H54 (cell line): ENCODE data around the gene PRUNE2.
A peak's percentile ranks its signal among the peaks of the same experiment; 100 is the strongest.

Source experiments
- DNase-seq: peaks from one replicate; pipeline ENCODE4 v3.0.0; 2011; ENCODE audit warnings: low spot score, mixed read lengths; ENCODE audit not compliant: insufficient read length
- FAIRE-seq: peaks from 3 replicates; lab custom pipeline; 2011; peaks lifted over from hg19 to GRCh38; lab: Jason Lieb, UNC
- POLR2A ChIP-seq: IDR thresholded peaks from 2 replicates; pipeline ENCODE4 v1.6.1; 2011; ENCODE audit warnings: low read depth, mild to moderate bottlenecking, low read length

The PRUNE2 gene

DNA sequence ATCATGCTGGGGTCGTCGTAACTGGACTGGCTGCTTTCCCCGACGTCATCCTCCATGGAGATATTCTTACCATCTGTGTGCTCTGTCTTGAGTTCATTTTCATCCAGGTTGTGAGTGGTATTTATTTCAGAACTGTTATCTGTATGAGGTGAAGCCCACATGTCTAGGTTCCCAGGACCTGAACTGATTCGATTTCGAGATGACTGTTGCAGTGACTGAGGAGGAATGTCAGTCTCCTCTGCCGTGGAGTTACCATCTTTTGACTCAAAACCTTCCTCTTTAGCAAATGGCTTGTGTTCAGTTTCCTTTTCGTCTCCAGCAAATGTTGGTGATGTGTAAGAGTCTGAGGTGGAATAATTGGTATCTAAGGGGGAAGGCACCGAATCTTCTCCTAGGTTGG, 196.9 kb downstream of the PRUNE2 start:
- TF ChIP-seq POLR2A = no peak
- DNase-seq = no peak
- no peak for FAIRE-seq

DNA sequence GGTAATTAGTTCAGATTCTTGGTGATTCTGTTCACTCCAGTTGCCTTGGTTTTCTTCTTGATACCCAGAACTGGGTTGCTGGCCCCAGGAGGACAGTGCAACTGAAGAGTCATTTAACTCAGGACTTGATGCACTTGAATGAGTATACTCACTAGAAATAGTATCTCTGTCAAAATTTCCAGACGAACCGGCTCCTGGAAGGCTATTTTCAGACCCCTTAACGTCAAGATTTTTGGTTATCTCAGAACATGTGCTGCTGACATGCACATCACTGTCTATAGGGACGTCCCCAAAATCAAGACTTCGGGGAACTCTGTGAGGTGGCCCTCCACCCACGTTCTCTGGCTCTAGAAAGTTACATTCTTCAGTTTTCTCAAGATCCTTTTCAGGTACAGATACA, 198.4 kb downstream of the PRUNE2 start:
- FAIRE-seq (no peak), DNase-seq (no peak)
- no peak for TF ChIP-seq POLR2A

GRCh38 chr9:76704593-76705204, 201.2 kb downstream of the PRUNE2 start:
- FAIRE-seq (peak; percentile 91), DNase-seq (peak; percentile 63)
- no peak for TF ChIP-seq POLR2A

GRCh38 chr9:76703270-76703669, 202.6 kb downstream of the PRUNE2 start:
- FAIRE-seq = no peak
- no peak for DNase-seq
- TF ChIP-seq POLR2A = no peak

DNA sequence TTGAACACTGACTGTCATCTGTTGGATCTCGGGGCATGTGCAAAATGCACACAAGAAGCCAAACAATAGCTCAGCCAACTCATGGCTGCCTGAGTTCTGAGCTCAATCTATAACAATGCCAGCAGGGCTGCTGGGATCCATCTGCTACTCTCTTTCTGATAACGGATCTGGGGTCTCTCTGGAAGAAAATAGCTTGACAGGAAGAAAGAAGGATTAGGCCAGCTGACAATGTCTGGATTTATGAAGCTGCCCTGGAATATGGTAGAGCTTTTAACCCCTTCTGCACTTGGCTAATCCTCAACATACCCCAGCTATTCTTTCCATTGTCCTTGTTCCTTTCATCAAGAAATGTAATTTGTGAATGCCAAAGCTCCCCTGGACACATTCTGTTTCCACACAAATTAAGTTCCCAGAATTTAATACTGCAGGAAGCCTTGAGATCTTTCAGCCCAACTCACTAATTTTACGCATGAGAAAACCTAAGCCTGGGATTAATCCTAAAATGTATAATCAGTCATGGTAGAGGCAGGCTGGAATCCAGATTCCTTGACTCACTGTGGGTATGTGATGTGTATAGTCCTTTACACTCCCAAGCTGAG, 204.4 kb downstream of the PRUNE2 start:
- DNase-seq = no peak
- no peak for FAIRE-seq
- TF ChIP-seq POLR2A = no peak

- TF ChIP-seq POLR2A = no peak
- FAIRE-seq = no peak
- no peak for DNase-seq
Observed at GRCh38 chr9:76700916-76701315, 205.0 kb downstream of the PRUNE2 start.

GRCh38 chr9:76699971-76700370, 205.9 kb downstream of the PRUNE2 start:
- no peak for DNase-seq
- TF ChIP-seq POLR2A = no peak
- FAIRE-seq = peak; percentile 80

GRCh38 chr9:76697554-76697953, 208.4 kb downstream of the PRUNE2 start:
- FAIRE-seq = no peak
- TF ChIP-seq POLR2A = no peak
- DNase-seq = no peak

DNA sequence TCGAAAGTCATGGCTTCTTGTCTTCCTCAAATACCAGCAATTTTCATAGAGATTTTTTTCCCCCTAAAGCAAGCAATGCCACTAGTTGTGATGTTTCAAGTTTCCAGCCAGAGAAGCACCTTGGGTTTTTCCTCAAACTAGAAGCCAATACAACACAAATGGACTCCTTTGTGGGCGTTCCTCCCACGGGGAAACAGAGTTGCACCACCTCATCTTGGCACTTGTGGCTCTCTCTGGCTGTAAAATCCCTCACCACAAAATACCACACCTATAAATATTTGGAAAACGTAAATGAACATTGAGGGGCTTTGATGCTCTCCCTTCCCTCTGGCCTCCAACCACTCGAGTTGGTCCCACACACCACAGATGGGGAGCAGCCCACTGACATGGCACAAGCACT, 208.8 kb downstream of the PRUNE2 start:
- FAIRE-seq = no peak

GRCh38 chr9:76693912-76694311, 212.0 kb downstream of the PRUNE2 start:
- no peak for DNase-seq
- no peak for TF ChIP-seq POLR2A
- no peak for FAIRE-seq

More for the DNA sequence above, 208.8 kb downstream of the PRUNE2 start:
- no peak for DNase-seq
- TF ChIP-seq POLR2A = no peak

- DNase-seq (no peak), FAIRE-seq (no peak)
- no peak for TF ChIP-seq POLR2A
Observed at GRCh38 chr9:76692458-76693129, 213.3 kb downstream of the PRUNE2 start.

DNA sequence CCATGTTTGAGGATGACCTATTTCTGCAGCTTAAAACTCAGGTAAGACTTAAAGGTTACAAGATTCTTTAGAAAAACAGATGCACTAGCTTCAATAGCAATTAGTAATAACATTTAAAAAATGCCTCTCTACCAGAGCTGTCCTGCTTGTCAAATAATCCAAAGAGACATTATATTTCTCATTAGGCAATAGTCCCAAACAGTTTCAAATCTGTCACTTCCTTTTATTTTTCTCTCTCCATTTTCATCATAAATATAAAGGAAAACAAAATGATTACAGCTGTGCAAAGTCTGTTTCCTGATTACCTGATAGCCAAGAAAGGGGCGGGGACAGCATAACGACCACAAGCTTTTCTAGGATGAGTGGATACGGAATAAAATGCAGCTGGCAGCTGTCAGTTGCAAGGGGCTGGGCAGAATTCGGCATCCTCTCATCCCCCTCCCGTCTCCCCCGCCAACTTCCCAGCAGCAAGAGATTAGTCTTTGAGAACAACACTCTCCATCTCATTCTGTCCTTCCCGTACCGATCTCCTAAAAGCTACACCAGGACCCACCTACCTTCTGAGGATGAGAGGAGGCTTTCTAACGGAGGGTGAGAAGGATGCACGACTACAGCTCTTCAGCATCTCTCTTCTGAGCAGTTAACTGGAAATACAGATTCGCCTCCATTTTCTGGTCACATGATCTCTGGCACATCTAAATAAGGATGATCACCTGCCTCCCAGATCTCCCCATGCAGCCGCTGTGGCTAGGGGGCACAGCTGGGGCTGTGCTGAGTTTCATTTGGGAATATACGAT, 214.2 kb downstream of the PRUNE2 start:
- DNase-seq = no peak
- TF ChIP-seq POLR2A = no peak
- peak; percentile 11 for FAIRE-seq

- DNase-seq (no peak), FAIRE-seq (no peak)
- no peak for TF ChIP-seq POLR2A
Observed at GRCh38 chr9:76690973-76691370, 214.9 kb downstream of the PRUNE2 start.
